ENCODE data around the gene GKN2.
"Not testable (repeated sequence)": the region's sequence is repeated elsewhere in the genome, so short reads cannot be mapped to it uniquely, and the experiment has no call there.

GKN2 gene

GRCh38 chr2:68917034-68917718 is 35.5 kb downstream of the GKN2 start:
- FAIRE-seq, result peak; percentile 51

DNA sequence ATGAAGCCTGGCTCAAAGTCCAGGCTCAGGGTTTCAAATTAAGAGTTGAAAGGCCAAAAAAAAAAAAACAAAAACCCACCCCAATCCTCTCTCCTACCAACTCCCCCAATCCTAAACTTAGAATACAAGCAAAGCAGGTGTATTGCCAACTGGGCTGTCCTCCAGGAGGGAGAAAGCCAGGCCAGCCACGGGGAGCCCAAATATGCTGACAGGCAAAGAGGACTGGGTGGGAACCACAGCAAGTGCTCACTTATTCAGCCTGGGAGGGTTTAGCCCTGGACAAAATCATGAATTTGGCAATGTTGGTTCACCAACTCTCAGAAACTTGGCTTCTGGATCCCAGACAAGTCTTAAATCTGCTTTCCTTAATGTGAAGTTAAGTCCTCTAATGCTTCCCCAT is 36.5 kb downstream of the GKN2 start:
- FAIRE-seq, result no peak

DNA sequence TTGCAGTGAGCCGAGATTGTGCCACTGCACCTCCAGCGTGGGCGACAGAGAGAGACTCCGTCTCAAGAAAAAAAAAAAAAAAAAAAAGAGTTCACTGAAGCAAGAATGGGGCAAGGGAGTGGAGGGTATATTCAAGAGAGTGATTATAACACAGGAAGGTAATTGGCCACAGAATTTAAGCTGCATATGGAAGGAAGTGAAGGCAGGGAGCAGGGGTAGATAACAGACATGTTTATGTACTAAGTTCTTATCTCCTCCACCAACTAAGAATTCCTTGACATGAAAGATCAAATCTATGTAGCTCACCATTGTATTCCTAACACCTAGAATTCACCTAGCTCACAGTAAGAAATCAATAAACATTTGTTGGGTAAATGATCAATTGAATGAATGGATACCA is 37.3 kb downstream of the GKN2 start:
- FAIRE-seq, result no peak

DNA sequence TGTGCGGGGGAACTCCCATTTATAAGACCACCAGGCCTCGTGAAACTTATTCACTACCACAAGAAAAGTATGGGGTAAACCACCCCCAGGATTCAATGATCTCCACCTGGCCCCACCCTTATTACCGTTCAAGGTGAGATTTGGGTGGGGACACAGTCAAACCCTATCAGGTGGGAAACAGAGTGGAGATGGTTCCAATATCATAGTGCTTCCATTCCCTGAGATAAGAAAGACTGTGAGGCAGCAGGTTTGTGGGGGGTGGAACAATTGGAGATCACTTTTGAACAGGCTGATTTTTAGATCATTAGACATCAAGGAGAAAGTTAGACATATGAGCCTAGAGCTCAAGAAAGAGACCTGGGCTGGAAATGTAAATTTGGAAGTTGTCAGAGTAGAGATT is 39.3 kb downstream of the GKN2 start:
- FAIRE-seq, result no peak

- no peak for FAIRE-seq
Measured at GRCh38 chr2:68912732-68913131, 40.0 kb downstream of the GKN2 start.

- FAIRE-seq, result no peak
Measured at GRCh38 chr2:68912111-68912510, 40.6 kb downstream of the GKN2 start.

GRCh38 chr2:68911709-68912108 is 41.0 kb downstream of the GKN2 start:
- FAIRE-seq, result no peak

GRCh38 chr2:68911246-68911645 is 41.4 kb downstream of the GKN2 start:
- FAIRE-seq, result no peak

GRCh38 chr2:68909793-68910674 is 42.7 kb downstream of the GKN2 start:
- peak; percentile 82 for FAIRE-seq

GRCh38 chr2:68908392-68908970 is 44.2 kb downstream of the GKN2 start:
- no peak for FAIRE-seq

DNA sequence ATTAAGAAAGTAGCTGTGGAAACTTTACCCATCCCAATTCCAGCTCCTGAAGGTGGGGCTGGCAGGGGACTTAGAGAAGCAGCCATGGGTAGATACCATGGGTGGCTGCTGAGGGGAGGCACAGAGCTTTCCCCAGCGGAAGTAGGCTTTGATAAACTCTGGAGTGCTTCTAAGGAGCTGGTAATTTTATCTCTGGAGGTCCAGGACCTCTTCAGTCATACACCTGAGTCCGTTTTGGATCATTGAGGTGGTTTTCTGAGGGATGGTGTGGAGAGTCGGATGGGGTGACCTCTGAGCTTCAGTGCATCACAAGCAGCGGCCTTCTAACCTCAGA is 44.8 kb downstream of the GKN2 start:
- FAIRE-seq, result no peak

- FAIRE-seq, result no peak
Measured at GRCh38 chr2:68907232-68907919, 45.3 kb downstream of the GKN2 start.

- FAIRE-seq, result no peak
Measured at GRCh38 chr2:68906716-68907115, 46.0 kb downstream of the GKN2 start.

DNA sequence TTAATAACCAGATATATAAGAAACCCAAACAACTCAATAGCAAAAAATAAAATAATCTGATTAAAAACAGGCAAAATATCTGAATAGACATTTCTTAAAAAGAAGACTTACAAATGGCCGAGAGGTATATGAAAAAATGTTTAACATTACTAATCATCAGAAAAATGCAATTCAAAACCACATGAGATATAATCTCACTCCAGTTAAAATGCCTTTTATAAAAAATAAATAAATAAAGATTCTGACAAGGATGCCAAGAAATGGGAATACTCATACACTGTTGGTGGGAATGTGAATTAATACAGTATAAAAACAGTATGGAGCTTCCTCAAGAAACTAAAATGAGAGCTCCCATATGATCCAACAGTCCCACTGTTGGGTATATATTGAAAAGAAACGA is 47.6 kb downstream of the GKN2 start:
- no peak for FAIRE-seq

DNA sequence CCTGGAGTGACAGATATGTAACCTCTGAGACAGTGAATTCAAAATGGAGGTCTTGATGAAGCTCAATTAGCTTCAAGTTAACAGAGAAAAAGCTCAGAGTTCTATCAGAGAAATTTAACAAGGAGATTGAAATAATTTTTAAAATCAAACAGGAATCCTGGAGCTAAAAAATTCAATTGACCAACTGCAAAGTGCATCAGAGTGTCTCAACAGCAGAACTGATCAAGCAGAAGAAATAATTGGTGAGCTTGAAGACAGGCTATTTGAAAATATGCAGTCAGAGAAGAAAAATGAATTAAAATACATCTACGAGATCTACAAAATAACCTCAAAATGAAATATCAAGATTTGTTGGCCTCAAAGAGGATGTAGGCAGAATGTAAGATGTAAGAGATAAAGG is 51.1 kb downstream of the GKN2 start:
- no peak for FAIRE-seq

DNA sequence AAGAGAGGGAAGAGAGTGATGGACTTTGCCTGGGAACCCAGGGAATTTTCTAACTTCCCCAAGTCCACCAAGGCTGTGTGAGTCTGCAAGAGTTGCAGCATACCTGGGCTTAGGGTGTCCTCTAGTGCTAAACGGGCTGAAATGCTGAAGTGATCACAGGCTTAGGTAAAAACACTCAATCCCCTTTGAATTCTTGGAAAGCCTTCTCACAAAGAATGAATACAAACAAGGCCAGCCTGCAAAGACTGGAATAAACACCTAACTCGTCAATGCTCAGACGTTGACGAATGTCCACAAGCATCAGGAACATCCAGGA is 51.5 kb downstream of the GKN2 start:
- no peak for FAIRE-seq

- FAIRE-seq, result no peak
Measured at GRCh38 chr2:68900496-68901198, 52.0 kb downstream of the GKN2 start.

- not testable (repeated sequence) for FAIRE-seq
Measured at GRCh38 chr2:68895981-68896380, 56.7 kb downstream of the GKN2 start.

All from islet of Langerhans (tissue), 1 donor.